Keratinocyte (primary cell): Measurements from ENCODE around the gene BICRAL. TPM values are rescaled to one million over a fixed set of nuclear protein-coding genes. Genes with fewer than 3 reads are reported as not detected.

Experiments
- DNase-seq: peaks from one replicate; pipeline ENCODE4 v3.0.0-alpha.2; 2011; ENCODE audit warnings: low read depth, missing footprints, low spot score
- FAIRE-seq: peaks from 2 replicates; lab custom pipeline; 2011; peaks lifted over from hg19 to GRCh38; lab: Jason Lieb, UNC
- H2AFZ ChIP-seq: 2 replicates; pipeline ENCODE4 v1.6.0; 2012; ENCODE audit warnings: low read length, control low read depth, inconsistent platforms; ENCODE audit not compliant: control insufficient read depth
- H3K27ac ChIP-seq: 2 replicates; pipeline ENCODE4 v1.5.1; 2011; ENCODE audit warnings: low read length; ENCODE audit not compliant: control insufficient read depth, insufficient read depth
- H3K27me3 ChIP-seq: 3 replicates; pipeline ENCODE4 v1.6.0; 2011; ENCODE audit warnings: low read length; ENCODE audit not compliant: control insufficient read depth, insufficient read depth; ENCODE audit errors: extremely low read depth
- H3K36me3 ChIP-seq, 2 experiments: 2 replicates in 1 of 2; 3 replicates in 1 of 2; pipeline ENCODE4 v1.5.1; 2011; ENCODE audit warnings: low read length in 2 of 2, mild to moderate bottlenecking in 1 of 2; ENCODE audit not compliant: control insufficient read depth in 2 of 2, insufficient read depth in 2 of 2; ENCODE audit errors: extremely low read depth in 1 of 2
- H3K4me1 ChIP-seq: 3 replicates; pipeline ENCODE4 v1.5.1; 2011; ENCODE audit warnings: low read length; ENCODE audit not compliant: control insufficient read depth, insufficient read depth; ENCODE audit errors: extremely low read depth
- H3K4me2 ChIP-seq: 3 replicates; pipeline ENCODE4 v1.6.0; 2011; ENCODE audit warnings: low read depth, low read length; ENCODE audit not compliant: control insufficient read depth, insufficient read depth; ENCODE audit errors: extremely low read depth
- H3K4me3 ChIP-seq, 3 experiments: fragments of 200-600 bp in 1 of 3; sonication (generic) in 1 of 3; 2 replicates in 2 of 3; 3 replicates in 1 of 3; pipeline ENCODE4 v1.5.1; 2011 to 2016; ENCODE audit warnings: low read length in 3 of 3, mild to moderate bottlenecking in 3 of 3, control low read depth in 2 of 3, inconsistent platforms in 1 of 3, low read depth in 1 of 3, mixed read lengths in 1 of 3, mixed run types in 1 of 3, moderate library complexity in 1 of 3; ENCODE audit not compliant: control insufficient read depth in 2 of 3, insufficient read depth in 2 of 3; ENCODE audit errors: extremely low read depth in 1 of 3
- H3K79me2 ChIP-seq: 2 replicates; pipeline ENCODE4 v1.6.0; 2012; ENCODE audit warnings: low read length; ENCODE audit not compliant: control insufficient read depth, insufficient read depth
- H3K9ac ChIP-seq: 3 replicates; pipeline ENCODE4 v1.6.0; 2011; ENCODE audit warnings: low read length; ENCODE audit not compliant: control insufficient read depth, insufficient read depth; ENCODE audit errors: extremely low read depth
- H3K9me1 ChIP-seq: 3 replicates; pipeline ENCODE4 v1.6.0; 2011; ENCODE audit warnings: low read length; ENCODE audit not compliant: control insufficient read depth, insufficient read depth; ENCODE audit errors: extremely low read depth
- H3K9me3 ChIP-seq: 2 replicates; pipeline ENCODE4 v1.5.1; 2012; ENCODE audit warnings: low read depth, low read length; ENCODE audit not compliant: control insufficient read depth
- H4K20me1 ChIP-seq: 3 replicates; pipeline ENCODE4 v1.6.0; 2011; ENCODE audit warnings: low read length; ENCODE audit not compliant: control insufficient read depth, insufficient read depth; ENCODE audit errors: extremely low read depth
- EZH2 ChIP-seq: IDR thresholded peaks from one replicate; pipeline ENCODE4 v1.6.1; 2012; ENCODE audit warnings: inconsistent platforms, mild to moderate bottlenecking, low read length, moderate library complexity
- dilution Hi-C: fragments of 300-500 bp; cut with MboI; formaldehyde crosslinking; loops from one replicate; pipeline ENCODE4 v1.7.0; 2020; ENCODE audit warnings: low sequenced_read_pairs; ENCODE audit not compliant: extremely low pct_ligation_motif_present
- polyA plus RNA-seq, 5 experiments: library from polyadenylated mRNA; depleted of rRNA in 3 of 5; stranded (reverse) in 3 of 5; stranded (forward) in 1 of 5; unstranded in 1 of 5; fragments of >200 nt; gene quantifications; 1 replicate in 1 of 5; 2 replicates in 3 of 5; 3 replicates in 1 of 5; pipeline versions ENCODE4 v1.2.1 to v1.2.3, GENCODE V29; 2011 to 2012; ENCODE audit warnings: missing spikeins in 2 of 5, low read depth in 1 of 5, low replicate concordance in 1 of 5
- TF ChIP-seq, protein P1 (sequence below), 3 experiments: IDR thresholded peaks in 1 of 3; conservative IDR thresholded peaks in 1 of 3; optimal IDR thresholded peaks in 1 of 3; 2 replicates in 2 of 3; 3 replicates in 1 of 3; pipeline versions ENCODE3 to v1.5.1; 2011; ENCODE audit warnings: low read length in 3 of 3, mild to moderate bottlenecking in 3 of 3, moderate library complexity in 2 of 3, control low read depth in 1 of 3, inconsistent platforms in 1 of 3; ENCODE audit not compliant: insufficient read depth in 2 of 3; ENCODE audit errors: extremely low read depth in 1 of 3

BICRAL gene
- polyA plus RNA-seq, 1 donor (not counting 4 experiments of a cell fraction or from before 2014, with no cell fraction given): 5.0 TPM

DNA sequence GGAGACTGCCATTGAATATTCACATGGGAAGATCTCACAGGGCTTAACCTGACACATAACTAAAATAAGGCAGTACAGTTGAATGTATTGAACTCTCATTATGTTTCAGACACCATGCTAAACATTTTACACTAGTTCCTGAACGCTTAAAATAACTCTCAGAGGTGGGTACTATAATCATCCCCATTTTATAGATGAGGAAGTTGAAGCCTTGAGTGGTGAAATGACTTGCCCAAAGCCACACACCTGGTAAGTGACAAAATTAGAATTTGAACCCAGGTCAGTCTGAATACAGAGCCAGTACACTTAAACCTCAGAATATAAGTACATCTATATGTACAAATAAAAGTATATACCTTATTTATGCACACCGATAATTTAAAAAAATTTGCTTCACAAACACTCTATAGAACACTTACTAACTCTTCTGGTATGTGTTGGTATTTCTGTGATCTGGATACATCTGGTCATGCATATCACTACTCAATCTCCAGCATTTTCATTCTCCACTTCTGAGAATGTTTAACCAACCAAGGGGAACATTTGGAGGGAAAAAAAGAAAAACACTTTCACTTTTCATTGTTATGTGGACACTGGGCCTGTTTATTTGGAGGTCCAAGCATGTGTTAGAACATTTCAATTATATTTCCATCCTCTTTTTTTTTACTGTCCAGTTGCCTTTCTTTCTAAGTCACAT is 4.6 kb upstream of the BICRAL start:
- TF ChIP-seq EZH2: no peak
- TF ChIP-seq, protein P1, sequence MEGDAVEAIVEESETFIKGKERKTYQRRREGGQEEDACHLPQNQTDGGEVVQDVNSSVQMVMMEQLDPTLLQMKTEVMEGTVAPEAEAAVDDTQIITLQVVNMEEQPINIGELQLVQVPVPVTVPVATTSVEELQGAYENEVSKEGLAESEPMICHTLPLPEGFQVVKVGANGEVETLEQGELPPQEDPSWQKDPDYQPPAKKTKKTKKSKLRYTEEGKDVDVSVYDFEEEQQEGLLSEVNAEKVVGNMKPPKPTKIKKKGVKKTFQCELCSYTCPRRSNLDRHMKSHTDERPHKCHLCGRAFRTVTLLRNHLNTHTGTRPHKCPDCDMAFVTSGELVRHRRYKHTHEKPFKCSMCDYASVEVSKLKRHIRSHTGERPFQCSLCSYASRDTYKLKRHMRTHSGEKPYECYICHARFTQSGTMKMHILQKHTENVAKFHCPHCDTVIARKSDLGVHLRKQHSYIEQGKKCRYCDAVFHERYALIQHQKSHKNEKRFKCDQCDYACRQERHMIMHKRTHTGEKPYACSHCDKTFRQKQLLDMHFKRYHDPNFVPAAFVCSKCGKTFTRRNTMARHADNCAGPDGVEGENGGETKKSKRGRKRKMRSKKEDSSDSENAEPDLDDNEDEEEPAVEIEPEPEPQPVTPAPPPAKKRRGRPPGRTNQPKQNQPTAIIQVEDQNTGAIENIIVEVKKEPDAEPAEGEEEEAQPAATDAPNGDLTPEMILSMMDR (optimal IDR thresholded peaks at IDR 0.05 in 1 of 3, IDR thresholded peaks at IDR 0.05 in 1 of 3, conservative IDR thresholded peaks at IDR 0.05 in 1 of 3; ENCODE audit: extremely low read depth in 1 of 3, insufficient read depth in 2 of 3, low read length in 3 of 3): no peak
- Histone ChIP-seq H3K9me1 (no peaks in the 10 kb centered on the region), H3K9ac (no peak overlapping the region), H3K27ac (no peak overlapping the region), H3K4me2 (no peak overlapping the region), H3K4me3 (no peak overlapping the region), H3K36me3 (no peaks in the 10 kb centered on the region), H3K27me3 (no peaks in the 10 kb centered on the region), H4K20me1 (no peaks in the 10 kb centered on the region), H3K79me2 (no peaks in the 10 kb centered on the region), H3K9me3 (no peaks in the 10 kb centered on the region), H2AFZ (no peak overlapping the region), H3K4me1 (peaks cover 5% of the 10 kb centered on the region)
- FAIRE-seq: no peak
- no peak for DNase-seq
- dilution Hi-C loops: no loop called here

DNA sequence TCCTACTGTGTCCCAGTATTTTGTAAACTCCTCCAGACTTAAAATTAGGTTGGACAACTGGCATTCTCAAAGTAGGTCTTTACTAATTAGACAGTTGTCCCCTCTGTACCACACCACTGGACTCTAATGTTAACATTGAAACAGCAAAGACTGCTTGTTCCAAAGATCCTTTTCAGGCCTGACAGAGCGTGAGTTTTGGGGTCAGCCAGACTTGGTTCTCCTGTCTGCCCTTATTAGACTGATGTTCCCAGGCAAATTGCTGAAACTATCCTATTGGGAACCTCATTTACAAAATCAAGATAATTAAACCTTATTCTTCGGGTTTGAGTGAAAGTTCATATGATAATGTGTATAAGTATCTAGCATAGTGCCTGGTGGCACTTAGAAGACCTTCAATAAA is 3.7 kb upstream of the BICRAL start:
- Histone ChIP-seq H3K27me3 (no peaks in the 10 kb centered on the region), H3K4me3 (no peak overlapping the region), H3K9me1 (no peaks in the 10 kb centered on the region), H3K4me1 (peaks cover 5% of the 10 kb centered on the region), H3K9me3 (no peaks in the 10 kb centered on the region), H3K27ac (no peak overlapping the region), H2AFZ (no peak overlapping the region), H3K9ac (no peak overlapping the region), H3K36me3 (no peaks in the 10 kb centered on the region), H3K4me2 (no peak overlapping the region), H3K79me2 (no peaks in the 10 kb centered on the region), H4K20me1 (no peaks in the 10 kb centered on the region)
- no peak for FAIRE-seq
- no peak for TF ChIP-seq EZH2
- TF ChIP-seq, protein P1 (optimal IDR thresholded peaks at IDR 0.05 in 1 of 3, IDR thresholded peaks at IDR 0.05 in 1 of 3, conservative IDR thresholded peaks at IDR 0.05 in 1 of 3; ENCODE audit: extremely low read depth in 1 of 3, insufficient read depth in 2 of 3, low read length in 3 of 3): no peak
- dilution Hi-C loops: no loop called here
- DNase-seq: no peak
